ENCODE measurements around the gene RPL37A. TPM values are rescaled to one million over a fixed set of nuclear protein-coding genes. Genes with fewer than 3 reads are reported as not detected.

The RPL37A gene
- total RNA-seq: 1,000 to 10,000 TPM; 1,877 to 1,963 TPM
- long read RNA-seq, transcript RPL37A-210 (4 exons, 3,647 nt): major isoform, 17 of 24 reads
- long read RNA-seq, partial matches to known transcripts: 1 of 24 reads
- long read RNA-seq, other reads (novel, unspliced or antisense): 0 of 24 reads

DNA sequence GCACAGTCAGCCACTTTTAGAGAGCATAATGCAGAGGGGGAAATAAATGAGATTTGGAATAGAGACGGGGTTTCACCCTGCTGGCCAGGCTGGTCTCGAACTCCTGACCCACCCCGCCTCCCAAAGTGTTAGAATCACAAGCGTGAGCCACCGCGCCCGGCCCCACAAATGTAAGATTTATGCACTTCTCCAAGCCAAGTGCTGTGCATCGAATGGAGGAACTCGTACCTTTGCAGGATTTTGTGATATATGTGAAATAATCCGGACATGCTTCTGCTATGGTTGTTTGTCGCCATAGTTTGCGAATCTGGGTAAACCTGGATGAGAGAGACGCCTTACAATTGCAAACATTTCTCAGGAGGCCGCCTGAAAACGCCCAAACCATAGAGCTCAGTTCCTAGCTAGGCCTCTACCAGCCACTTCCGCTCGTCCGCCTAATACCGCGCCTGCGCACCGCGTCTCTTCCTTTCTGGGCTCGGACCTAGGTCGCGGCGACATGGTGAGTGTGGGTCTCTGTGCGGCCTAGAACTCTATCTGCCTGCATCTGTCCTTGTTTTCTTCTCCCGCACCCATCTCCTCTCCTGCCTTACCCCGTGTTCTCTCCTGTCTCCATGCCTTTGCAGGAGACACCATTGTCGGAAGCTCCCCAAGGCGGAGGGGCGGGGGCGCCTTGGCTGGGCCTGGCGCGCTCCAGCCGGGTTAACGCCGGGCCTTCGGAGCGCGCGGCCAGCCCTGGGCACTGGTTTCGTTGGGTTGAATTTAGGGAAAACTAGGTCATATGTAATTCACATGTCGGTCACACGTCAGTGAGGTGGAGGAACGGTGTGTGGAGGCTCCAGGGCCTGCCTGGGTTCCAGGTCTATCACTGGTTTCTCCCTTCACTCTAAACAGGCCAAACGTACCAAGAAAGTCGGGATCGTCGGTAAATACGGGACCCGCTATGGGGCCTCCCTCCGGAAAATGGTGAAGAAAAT is at the start of gene RPL37A:
RPL37A (plus strand) TSS at position 466 of the 974 bp plus-strand sequence; CDS start at position 497, 31 bp downstream.
- DNase-seq (peak; percentile 95), ATAC-seq (peak; percentile 97 to 98)
- intact Hi-C loops (cut with DNase I): no loop called here

DNA sequence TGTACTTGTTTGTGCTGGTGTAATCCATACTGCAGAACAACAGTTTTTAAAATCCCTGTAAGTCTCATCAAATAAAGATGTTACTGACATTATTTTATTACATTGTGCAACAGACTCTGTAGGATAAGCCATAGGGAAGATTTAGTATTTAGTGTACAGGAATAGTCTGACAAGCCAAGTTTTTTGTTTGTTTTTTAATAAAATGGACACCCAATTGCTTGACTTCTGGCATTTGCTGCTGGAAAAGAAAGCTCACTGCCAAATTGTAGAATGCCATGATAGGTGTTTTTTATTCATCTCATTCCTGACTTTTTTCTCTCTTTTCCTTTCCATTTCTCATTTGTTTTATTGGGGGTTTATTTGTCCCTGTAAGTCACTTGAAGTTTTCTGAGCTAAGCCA is 48.3 kb upstream of the RPL37A start:
- ATAC-seq (no peak), DNase-seq (no peak)
- intact Hi-C loops (cut with DNase I): no loop called here

DNA sequence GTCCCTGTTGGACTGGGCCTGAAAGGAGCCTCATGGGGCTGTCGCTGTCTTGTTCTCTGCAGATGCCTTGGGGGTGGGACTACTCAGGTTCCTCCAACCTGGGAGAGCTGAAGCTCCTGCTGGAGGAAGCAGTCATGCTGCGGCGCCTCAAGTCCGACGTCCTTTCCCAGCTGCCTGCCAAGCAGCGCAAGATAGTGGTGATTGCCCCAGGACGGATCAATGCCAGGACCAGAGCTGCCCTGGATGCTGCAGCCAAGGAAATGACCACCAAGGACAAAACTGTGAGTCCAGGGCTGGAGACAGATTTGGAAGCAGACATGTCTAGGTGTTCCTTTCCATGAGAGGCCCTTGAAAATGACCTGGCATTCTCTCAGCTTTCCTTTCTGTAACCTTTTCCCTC is 47.9 kb upstream of the RPL37A start:
- ATAC-seq: peak in 1 of 2 donors; percentile 68
- intact Hi-C loops (cut with DNase I): no loop called here
- no peak for DNase-seq

DNA sequence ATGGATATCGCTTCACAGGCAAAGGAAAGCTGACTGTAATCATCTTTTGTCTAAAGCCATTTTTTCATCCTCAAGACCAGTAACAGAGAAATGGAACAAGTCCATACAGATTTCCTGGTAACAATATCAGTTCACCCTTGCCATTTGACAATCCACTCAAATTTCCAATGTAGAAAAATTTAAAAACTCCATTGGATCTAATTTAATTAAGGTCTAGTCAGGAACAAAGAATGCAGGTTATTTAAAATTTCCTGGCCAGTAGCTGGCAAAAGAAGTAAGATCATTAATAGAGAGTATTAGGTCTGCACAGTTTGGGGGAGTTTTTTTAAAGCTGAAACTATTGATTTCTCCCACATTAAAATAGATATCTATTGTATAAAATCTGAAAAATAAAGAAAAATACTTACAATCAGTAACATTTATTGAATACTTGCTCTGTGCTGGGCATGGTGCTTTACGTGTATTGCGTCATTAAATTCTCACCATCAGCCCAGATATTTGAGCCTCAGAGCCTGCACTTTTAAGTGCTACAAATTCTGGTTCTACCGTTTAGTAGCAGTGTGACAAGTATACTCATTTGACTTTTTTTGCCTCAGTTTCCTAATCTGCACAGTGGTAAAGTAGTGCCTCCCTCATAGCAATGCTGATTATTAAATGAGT is 44.6 kb upstream of the RPL37A start:
- intact Hi-C loops (cut with DNase I): no loop called here
- DNase-seq (no peak), ATAC-seq (no peak)

DNA sequence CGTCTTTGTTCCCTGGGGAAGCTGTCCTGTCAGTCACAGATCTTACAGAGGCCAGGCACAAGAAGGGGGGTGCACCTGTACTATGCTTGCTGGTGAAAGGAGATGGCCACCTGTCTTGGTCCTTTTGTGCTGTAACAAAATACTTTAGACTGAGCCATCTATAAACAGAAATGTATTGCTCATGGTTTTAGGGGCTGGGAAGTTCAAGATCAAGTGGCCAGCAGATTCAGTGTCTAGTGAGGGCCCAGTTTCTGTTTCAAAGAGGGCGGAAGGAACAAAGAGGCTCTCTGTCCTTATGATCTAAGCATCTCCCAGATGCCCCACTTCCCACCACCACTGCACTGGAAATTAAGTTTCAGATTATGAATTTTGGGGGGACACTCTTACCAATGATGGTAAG is 35.5 kb upstream of the RPL37A start:
- DNase-seq (no peak), ATAC-seq (no peak)
- intact Hi-C loops (cut with DNase I): no loop called here

DNA sequence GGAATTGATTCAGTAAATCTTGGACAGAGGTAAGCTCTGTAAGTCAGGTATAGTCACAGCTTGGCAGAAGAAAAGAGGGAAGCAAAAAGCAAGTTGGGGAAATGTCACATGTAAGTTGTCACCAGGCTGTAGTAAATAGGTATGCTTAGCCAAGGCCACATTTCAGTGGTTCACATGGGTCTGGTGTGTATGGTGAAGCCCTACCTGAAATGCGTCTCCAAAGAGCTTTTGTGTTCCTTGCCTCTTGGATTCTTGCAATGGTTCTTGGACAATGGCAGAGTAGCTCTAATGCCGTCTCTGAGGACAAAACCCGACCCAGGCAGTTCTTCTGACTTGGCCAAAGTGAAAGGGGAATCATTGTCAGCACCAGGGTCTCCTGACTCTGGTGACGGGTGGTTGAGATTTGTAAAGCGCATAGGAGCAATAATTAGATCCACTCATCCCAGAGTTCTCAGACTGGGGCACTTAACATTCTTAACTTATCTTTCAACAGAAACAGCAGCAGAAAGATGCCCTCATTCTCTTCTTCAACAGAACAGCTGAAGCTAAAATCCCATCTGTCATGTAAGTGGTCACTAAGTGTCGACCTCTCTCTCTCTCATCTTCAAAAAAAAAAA is 34.4 kb upstream of the RPL37A start:
- no peak for DNase-seq
- peak; percentile 82 to 90 for ATAC-seq
- intact Hi-C loops (cut with DNase I): no loop called here

DNA sequence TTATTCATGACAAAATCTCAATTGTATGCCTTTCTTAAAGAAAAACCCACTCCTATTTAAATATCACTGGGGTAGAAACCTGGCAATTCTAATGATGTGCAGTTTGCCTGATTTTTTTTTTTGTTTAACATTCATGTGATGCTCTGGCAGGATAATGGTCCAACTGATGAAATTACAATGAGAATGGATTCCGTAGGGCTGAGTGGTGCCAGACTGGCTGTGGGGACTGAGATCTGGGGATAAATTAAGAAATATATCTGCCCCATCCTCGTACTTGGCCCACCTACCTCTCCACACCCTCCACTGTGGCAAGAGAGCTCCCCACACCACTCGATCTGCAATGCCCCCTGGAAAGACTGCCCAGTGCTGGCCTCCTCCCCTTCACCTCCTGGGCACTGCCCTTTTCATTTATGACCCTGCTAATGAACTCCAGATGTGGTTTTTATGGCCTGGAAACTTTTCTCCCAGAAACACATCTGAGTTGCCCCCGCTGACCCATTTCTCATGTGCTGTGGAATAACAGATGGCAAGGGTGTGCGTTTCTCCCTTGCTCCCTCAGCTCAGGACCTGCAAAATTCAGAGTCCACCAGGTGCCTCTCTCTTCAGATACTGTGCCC is 33.0 kb upstream of the RPL37A start:
- intact Hi-C loops (cut with DNase I): no loop called here
- no peak for ATAC-seq
- DNase-seq: no peak

DNA sequence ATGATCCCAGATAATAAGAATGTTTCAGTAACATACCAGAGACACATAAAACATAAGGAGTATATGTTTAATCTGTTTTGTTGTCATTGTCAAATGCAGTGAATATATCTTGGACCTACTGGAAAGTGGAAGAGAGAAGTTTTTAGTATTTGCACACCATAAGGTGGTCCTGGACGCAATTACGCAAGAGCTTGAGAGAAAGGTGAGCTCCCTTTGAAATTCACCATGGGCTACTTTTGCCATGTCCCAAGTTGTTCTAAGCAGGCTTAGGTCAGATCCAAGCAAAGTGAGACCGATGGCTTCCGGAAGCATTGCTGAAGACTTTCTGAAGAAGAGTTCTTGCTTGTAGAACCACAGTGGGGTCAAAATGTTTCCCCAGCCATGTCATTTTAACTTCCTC is 30.8 kb upstream of the RPL37A start:
- ATAC-seq (no peak), DNase-seq (no peak)
- intact Hi-C loops (cut with DNase I): no loop called here

DNA sequence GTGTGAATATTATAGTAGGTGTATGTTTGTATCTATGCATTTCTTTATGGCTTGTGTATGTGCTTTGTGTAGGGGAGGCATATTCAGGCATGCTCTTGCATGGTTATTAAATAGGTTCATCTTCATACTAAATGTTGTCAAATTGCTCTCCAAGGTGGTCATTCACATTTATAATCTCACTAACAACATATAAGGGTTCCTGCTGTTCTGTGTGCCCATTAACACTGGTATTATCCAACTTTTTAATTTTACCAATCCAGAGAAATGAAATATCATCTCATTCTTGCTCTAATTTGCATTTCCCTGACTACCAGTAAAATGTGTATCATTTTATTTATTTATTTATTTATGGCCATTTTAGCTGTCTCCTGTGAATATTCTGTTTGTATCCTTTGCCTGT is 29.0 kb upstream of the RPL37A start:
- DNase-seq (no peak), ATAC-seq (no peak)
- intact Hi-C loops (cut with DNase I): no loop called here

DNA sequence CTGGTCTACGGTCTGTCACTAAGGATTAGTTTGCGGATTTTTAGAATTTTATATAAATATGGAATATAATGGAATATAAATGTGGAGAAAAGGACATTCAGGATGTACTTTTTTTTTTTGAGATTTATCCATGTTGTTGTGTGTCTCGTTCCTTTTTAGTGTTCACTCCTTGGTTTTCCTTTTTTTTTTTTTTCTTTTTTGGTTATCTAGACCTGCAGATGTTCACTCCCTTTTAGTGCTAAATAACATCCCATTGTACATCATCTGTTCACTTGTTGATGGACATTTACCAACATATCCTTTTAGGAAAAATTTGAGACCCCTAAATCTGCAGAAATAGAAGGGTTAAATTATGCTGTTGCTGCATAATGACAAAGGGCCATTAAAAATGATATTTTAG is 25.5 kb upstream of the RPL37A start:
- ATAC-seq: no peak
- no peak for DNase-seq
- intact Hi-C loops (cut with DNase I): no loop called here

DNA sequence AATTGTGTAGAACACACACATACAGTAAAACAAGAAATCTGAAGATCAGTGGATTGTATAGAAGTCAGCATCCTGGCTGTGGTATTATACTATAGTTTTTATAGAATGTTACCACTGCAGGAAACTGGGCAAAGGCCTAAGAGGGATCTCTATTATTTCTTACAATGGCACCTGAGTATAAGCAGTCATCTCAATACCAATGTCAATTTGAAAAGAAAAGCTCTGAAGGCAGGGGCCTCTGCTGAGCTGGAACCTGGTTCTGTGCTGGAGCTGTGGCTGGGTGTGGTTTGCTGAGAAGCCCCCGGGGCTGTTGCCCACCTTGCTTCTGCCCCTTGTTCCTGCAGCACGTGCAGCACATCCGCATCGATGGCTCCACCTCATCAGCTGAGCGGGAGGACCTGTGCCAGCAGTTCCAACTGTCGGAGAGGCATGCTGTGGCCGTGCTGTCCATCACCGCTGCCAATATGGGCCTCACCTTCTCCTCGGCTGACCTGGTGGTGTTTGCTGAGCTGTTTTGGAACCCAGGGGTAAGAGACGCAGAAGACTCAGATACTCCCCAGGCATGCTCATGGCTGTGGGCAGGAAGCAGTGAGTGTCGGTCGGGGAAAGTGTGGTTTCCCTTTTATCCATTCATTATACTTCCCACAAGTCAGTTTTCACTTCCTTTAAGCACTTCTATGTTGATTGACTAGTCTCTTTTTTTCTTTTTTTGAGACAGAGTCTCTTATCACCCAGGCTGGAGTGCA is 23.5 kb upstream of the RPL37A start:
- no peak for DNase-seq
- intact Hi-C loops (cut with DNase I): no loop called here
- peak in 1 of 2 donors; percentile 28 for ATAC-seq

DNA sequence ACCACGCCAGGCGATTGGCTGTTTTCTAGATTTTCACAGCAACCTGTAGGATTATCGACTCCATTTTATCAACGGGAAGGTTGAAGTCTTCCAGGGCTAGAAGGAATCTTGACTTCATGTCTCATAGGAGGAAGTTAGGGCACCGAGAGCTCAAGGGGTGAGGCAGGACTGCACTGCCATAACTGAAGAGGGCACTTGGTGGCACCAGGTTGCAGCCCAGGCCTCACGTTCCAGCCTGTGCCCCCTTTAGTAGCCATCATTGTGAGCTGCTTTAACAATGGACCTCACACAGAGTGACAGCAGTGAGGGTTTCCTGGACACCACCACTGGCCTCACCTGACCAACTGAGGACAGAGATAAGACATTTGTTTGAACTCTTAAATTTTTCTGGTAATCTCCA is 22.9 kb upstream of the RPL37A start:
- ATAC-seq (no peak), DNase-seq (no peak)
- intact Hi-C loops (cut with DNase I): no loop called here

DNA sequence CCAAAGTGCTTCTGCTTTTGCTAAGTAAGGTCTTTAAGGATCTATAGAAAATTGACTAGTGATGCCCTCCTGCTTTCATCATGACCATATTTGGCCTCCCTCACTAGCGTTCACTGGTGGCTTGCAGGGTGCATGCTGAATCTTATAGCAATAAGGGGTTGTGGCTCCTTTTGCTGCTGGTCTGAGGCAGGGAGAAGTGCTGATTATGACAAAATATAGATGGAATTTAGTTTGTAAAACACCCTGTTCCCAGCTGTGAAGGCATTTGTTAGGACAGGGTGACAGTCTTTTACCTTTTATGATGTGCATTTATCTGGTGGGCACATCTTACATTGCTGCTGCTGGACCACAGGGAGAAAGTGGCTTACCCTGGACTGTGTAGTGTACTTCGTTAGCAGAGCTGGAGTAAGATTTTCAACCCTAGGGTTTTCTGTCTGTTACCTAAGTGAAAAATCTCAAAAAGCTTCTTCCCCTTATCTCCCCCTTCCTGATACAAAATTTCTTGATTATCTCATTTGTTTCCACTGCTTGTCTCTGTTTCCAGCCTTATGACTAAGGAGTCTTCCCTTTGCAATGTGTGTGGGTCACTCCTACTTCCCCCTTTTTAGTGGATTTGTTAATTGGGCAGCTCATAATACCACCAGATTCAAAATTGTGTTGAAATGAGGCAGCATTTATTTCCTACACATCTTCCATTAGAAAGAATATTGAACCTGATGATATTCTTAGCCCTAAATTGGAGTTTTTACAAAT is 21.2 kb upstream of the RPL37A start:
- peak in 1 of 2 donors; percentile 26 for ATAC-seq
- DNase-seq: no peak
- intact Hi-C loops (cut with DNase I): no loop called here

DNA sequence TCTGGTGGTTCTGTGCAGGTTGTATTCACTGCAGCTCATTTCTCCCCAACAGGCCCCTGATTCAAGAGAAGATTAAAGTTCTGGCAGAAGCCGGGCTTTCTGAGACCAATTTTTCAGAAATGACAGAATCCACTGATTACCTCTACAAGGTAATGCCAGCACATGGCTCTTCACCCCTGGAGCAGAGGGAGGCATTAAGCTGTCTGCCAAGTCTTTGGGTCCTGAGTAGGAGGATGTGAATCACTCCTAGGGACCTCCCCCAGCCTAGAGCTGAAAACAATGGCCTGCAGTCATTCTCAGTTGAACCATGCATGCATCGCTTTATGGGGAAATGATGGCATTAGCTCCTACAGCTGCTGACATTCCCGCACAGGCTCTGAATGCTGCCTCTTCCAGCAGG is 20.5 kb upstream of the RPL37A start:
- DNase-seq (no peak), ATAC-seq (peak in 1 of 2 donors; percentile 72)
- intact Hi-C loops (cut with DNase I): no loop called here

DNA sequence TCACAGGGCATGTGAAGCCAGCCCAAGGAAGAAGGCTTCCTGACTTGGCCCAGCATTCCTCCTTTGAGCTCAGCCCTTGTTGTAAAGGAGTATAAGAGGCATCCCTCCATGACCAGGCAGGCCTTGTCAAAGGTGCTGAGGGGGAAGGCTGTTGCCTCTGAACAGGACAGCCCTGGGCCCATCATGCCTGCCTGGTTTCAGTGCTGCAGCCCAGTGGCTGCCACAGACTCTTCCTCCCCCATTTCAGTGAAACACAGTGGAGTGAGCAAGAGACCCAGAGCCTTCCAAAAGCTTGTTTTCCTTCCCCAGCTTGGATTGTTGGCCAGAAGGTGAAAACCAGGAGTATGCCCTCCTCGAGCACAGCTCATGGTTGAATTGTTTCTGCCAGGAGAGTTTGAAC is 19.9 kb upstream of the RPL37A start:
- intact Hi-C loops (cut with DNase I): no loop called here
- DNase-seq (no peak), ATAC-seq (peak in 1 of 2 donors; percentile 8)

DNA sequence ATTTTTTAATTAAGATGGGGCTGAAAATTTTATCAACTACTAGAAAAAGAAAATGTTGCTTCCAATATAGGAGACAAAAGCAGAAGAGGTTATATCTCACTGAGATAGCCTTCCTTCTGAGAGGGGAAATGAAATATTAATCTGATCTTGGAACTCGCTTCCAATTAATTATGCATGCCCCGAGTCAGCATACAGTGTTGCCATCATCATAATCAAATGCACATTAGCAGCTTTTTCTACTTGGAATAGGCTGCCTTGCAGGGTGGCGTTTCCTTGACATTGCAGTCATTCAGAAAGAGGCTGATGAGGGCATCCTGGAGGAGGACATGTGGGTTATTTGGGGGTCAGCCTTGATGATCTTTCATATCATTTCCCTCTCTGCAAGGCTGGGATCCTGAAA is 18.4 kb upstream of the RPL37A start:
- DNase-seq: no peak
- intact Hi-C loops (cut with DNase I): no loop called here
- no peak for ATAC-seq

DNA sequence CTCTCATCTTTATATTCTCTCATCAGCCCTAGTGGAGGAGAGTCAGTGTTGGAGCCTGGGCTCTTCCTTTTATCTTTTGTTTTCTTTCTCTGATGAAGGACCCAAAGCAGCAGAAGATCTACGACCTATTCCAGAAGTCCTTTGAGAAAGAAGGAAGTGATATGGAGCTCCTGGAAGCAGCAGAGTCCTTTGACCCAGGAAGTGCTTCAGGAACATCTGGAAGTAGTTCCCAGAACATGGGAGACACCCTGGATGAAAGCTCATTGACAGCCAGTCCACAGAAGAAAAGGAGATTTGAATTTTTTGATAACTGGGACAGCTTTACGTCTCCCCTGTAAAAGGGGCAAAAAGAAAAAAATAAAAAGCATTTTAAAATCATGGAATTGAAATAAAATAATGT is 16.0 kb upstream of the RPL37A start:
- no peak for ATAC-seq
- intact Hi-C loops (cut with DNase I): no loop called here

DNA sequence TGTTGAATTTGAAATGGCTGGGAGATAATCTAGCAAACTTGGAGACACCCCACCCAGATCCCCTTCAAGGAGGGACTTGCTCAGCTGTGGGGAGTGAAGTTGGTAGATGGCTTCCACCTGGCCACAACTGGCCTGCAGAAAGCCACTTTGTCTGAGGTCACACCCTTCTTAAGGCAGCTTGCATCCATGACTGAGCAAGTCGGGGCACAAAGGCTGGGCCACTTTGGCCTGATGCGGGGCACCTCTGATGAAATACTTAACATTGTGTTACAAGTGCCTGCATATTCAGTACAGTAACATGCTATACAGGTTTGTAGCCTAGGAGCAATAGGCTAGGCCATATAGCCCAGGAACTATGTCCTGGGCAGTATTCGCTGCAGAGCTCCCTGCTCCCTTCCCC is 13.4 kb upstream of the RPL37A start:
- no peak for DNase-seq
- peak in 1 of 2 donors; percentile 9 for ATAC-seq
- intact Hi-C loops (cut with DNase I): no loop called here

More for the DNA sequence above, 16.0 kb upstream of the RPL37A start:
- no peak for DNase-seq
